ENCODE measurements around the gene GABRA1. TPM values are rescaled to one million over a fixed set of nuclear protein-coding genes. Genes with fewer than 3 reads are reported as not detected.
A peak's percentile ranks its signal among the peaks of the same experiment; 100 is the strongest.

Gene GABRA1
- total RNA-seq (2014; rRNA removed; shearing (Covaris generic)), result 1.4 TPM in 1 of 2 replicates, not detected in the other

- DNase-seq (ENCODE audit: low spot score), result no peak
Measured at GRCh38 chr5:161847941-161848391, at the start of gene GABRA1. GABRA1 (plus strand) TSS chr5:161848120; CDS start chr5:161850811, 2,691 bp downstream.

GRCh38 chr5:161799316-161799715 is 48.6 kb upstream of the GABRA1 start:
- DNase-seq (ENCODE audit: low spot score), result no peak

GRCh38 chr5:161804263-161804662 is 43.7 kb upstream of the GABRA1 start:
- no peak for DNase-seq (ENCODE audit: low spot score)

GRCh38 chr5:161846746-161847145 is 1.2 kb upstream of the GABRA1 start:
- DNase-seq (ENCODE audit: low spot score), result peak; percentile 17

GRCh38 chr5:161847447-161847846 is 473 bp upstream of the GABRA1 start:
- DNase-seq (ENCODE audit: low spot score), result no peak

- no peak for DNase-seq (ENCODE audit: low spot score)
Measured at GRCh38 chr5:161850491-161850890, 2.6 kb downstream of the GABRA1 start.

- DNase-seq (ENCODE audit: low spot score), result peak; percentile 3
Measured at GRCh38 chr5:161851691-161852299, 3.9 kb downstream of the GABRA1 start.

GRCh38 chr5:161857358-161857757 is 9.4 kb downstream of the GABRA1 start:
- no peak for DNase-seq (ENCODE audit: low spot score)

GRCh38 chr5:161863259-161863658 is 15.3 kb downstream of the GABRA1 start:
- no peak for DNase-seq (ENCODE audit: low spot score)

GRCh38 chr5:161863811-161864210 is 15.9 kb downstream of the GABRA1 start:
- no peak for DNase-seq (ENCODE audit: low spot score)

- DNase-seq (ENCODE audit: low spot score), result no peak
Measured at GRCh38 chr5:161865510-161865909, 17.6 kb downstream of the GABRA1 start.

- DNase-seq (ENCODE audit: low spot score), result no peak
Measured at GRCh38 chr5:161889971-161890370, 42.1 kb downstream of the GABRA1 start.

- no peak for DNase-seq (ENCODE audit: low spot score)
Measured at GRCh38 chr5:161895514-161895913, 47.6 kb downstream of the GABRA1 start.

- DNase-seq (ENCODE audit: low spot score), result no peak
Measured at GRCh38 chr5:161897033-161897432, 49.1 kb downstream of the GABRA1 start.

- DNase-seq (ENCODE audit: low spot score), result no peak
Measured at GRCh38 chr5:161899590-161899989, 51.7 kb downstream of the GABRA1 start.

- no peak for DNase-seq (ENCODE audit: low spot score)
Measured at GRCh38 chr5:161900981-161901380, 53.1 kb downstream of the GABRA1 start.

- no peak for DNase-seq (ENCODE audit: low spot score)
Measured at GRCh38 chr5:161921781-161922180, 73.9 kb downstream of the GABRA1 start.

GRCh38 chr5:161924270-161924669 is 76.3 kb downstream of the GABRA1 start:
- DNase-seq (ENCODE audit: low spot score), result no peak

- DNase-seq (ENCODE audit: low spot score), result no peak
Measured at GRCh38 chr5:161925960-161926359, 78.0 kb downstream of the GABRA1 start.

GRCh38 chr5:161934486-161934885 is 86.6 kb downstream of the GABRA1 start:
- no peak for DNase-seq (ENCODE audit: low spot score)

GRCh38 chr5:161944974-161945373 is 97.1 kb downstream of the GABRA1 start:
- DNase-seq (ENCODE audit: low spot score), result no peak

- DNase-seq (ENCODE audit: low spot score), result no peak
Measured at GRCh38 chr5:161946911-161947310, 99.0 kb downstream of the GABRA1 start.

Measured in A172 (cell line).